Memory B cell (primary cell): ENCODE data around the gene CTDSP1.

Experiments
- ATAC-seq: fragments of 150-1000 bp; cut with Tn5 transposase; 2 replicates; pipeline ENCODE4 v1.10.0; 2021; ENCODE audit warnings: low read depth, mild to moderate bottlenecking, moderate library complexity
- DNase-seq, 2 donors: peaks; one replicate each; pipeline ENCODE4 v3.0.0; 2022; ENCODE audit warnings: low spot score in 2 of 2
- H3K27ac Mint-ChIP-seq: one replicate; pipeline ENCODE4 v1.8.0; 2022; ENCODE audit warnings: mild to moderate bottlenecking, moderate library complexity, mixed read lengths
- H3K27me3 Mint-ChIP-seq: one replicate; pipeline ENCODE4 v1.8.0; 2022; ENCODE audit warnings: mixed read lengths
- H3K36me3 Mint-ChIP-seq: one replicate; pipeline ENCODE4 v1.8.0; 2022; ENCODE audit warnings: mild to moderate bottlenecking, mixed read lengths
- H3K4me1 Mint-ChIP-seq: one replicate; pipeline ENCODE4 v1.8.0; 2022; ENCODE audit warnings: mixed read lengths
- H3K4me3 Mint-ChIP-seq: one replicate; pipeline ENCODE4 v1.8.0; 2022; ENCODE audit warnings: mild to moderate bottlenecking, moderate library complexity, mixed read lengths
- H3K9me3 Mint-ChIP-seq: one replicate; pipeline ENCODE4 v1.8.0; 2022; ENCODE audit warnings: mixed read lengths

CTDSP1 gene

GRCh38 chr2:218418717-218419458 is 19.2 kb downstream of the CTDSP1 start, which contains the start of gene VIL1:
TSS of gene VIL1 (plus strand) at chr2:218419123. CDS start at chr2:218423779, 4,656 bp downstream.
- Mint-ChIP-seq H3K9me3 (no peaks in the 10 kb centered on the region), H3K27me3 (peaks cover 3% of the 10 kb centered on the region), H3K36me3 (no peaks in the 10 kb centered on the region), H3K27ac (no peak within 1 kb of the TSS), H3K4me3 (no peak within 1 kb of the TSS), H3K4me1 (no peaks in the 10 kb centered on the region)
- no peak for DNase-seq
- ATAC-seq = no peak

DNA sequence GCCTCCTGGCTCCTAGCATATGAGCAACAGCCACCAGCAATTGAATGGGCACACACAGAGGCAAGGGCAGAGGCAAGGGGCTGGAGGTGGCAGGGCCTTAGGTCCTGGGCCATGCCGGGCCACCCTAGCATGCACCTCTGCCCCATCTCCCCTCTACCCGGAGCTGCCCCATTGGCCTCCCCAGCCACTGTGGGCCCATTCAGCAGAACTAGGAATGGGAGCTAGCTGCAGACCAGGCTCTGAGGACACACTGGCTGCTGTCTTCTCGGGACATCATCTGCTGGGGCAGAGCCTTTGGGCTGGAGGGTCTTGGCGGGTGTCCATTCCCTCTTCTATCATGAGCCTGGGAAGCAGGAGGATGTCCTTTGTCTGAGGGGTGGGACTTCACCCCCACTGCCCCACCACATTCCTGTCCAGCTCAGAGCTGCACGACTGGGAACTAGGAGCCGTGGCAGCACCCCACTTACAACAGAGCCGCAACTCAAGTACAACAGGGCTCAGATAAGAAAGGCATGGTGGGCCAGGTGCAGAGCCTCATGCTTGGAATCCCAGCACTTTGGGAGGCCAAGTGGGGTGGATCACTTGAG is 20.1 kb downstream of the CTDSP1 start:
- Mint-ChIP-seq H3K27ac (no peak overlapping the region), H3K9me3 (no peaks in the 10 kb centered on the region), H3K4me3 (no peak overlapping the region), H3K36me3 (no peaks in the 10 kb centered on the region), H3K27me3 (peaks cover 3% of the 10 kb centered on the region), H3K4me1 (no peaks in the 10 kb centered on the region)
- DNase-seq (no peak), ATAC-seq (no peak)

DNA sequence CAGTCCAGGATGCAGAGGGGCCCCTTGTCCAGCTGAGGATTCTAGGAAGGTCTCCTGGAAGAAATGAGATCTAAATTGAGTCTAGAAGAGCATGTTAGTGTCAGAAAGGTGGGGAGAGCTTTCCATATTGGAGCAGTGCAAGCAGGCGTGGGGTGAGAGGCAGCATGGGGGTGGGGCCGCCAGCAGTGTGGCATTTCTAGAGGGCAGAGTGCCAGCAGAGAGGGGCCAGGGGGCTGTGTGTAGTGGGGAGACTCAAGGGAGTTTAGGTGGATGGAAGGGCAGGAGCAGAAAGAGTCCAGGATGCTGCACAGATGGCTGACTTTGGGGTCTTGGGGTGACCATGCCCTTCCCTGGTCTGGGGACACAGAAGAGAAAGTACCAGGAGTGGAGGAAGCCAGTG is 21.4 kb downstream of the CTDSP1 start:
- Mint-ChIP-seq H3K4me1 (no peaks in the 10 kb centered on the region), H3K27ac (no peak overlapping the region), H3K4me3 (no peak overlapping the region), H3K9me3 (no peaks in the 10 kb centered on the region), H3K36me3 (no peaks in the 10 kb centered on the region), H3K27me3 (peaks cover 3% of the 10 kb centered on the region)
- ATAC-seq (no peak), DNase-seq (no peak)

GRCh38 chr2:218422403-218423086 is 22.9 kb downstream of the CTDSP1 start:
- H3K27ac Mint-ChIP-seq = no peak overlapping the region
- H3K4me1 Mint-ChIP-seq = no peaks in the 10 kb centered on the region
- ATAC-seq = no peak
- no peaks in the 10 kb centered on the region for H3K36me3 Mint-ChIP-seq
- no peak for DNase-seq
- no peaks in the 10 kb centered on the region for H3K9me3 Mint-ChIP-seq
- H3K4me3 Mint-ChIP-seq = no peak overlapping the region
- peaks cover 3% of the 10 kb centered on the region for H3K27me3 Mint-ChIP-seq

GRCh38 chr2:218423584-218423983 is 23.9 kb downstream of the CTDSP1 start:
- no peaks in the 10 kb centered on the region for H3K4me1 Mint-ChIP-seq
- no peak for ATAC-seq
- H3K27ac Mint-ChIP-seq = no peak overlapping the region
- H3K9me3 Mint-ChIP-seq = no peaks in the 10 kb centered on the region
- no peak for DNase-seq
- H3K27me3 Mint-ChIP-seq = peaks cover 3% of the 10 kb centered on the region
- H3K4me3 Mint-ChIP-seq = no peak overlapping the region
- no peaks in the 10 kb centered on the region for H3K36me3 Mint-ChIP-seq

DNA sequence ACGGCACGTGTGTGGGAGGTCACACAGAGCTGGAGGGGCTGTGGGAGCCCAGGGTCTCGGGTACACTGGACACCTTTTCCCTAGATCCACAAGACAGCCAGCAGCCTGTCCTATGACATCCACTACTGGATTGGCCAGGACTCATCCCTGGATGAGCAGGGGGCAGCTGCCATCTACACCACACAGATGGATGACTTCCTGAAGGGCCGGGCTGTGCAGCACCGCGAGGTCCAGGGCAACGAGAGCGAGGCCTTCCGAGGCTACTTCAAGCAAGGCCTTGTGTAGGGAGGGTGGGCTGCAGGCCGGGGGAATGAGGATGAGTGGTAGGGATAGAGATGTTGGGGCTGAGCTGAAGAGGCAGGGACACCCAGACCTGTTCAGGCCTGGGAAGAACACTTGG is 25.9 kb downstream of the CTDSP1 start:
- DNase-seq (no peak), ATAC-seq (no peak)
- Mint-ChIP-seq H3K27me3 (peaks cover 13% of the 10 kb centered on the region), H3K27ac (no peak overlapping the region), H3K36me3 (no peaks in the 10 kb centered on the region), H3K9me3 (no peaks in the 10 kb centered on the region), H3K4me3 (no peak overlapping the region), H3K4me1 (no peaks in the 10 kb centered on the region)

- peaks cover 13% of the 10 kb centered on the region for H3K27me3 Mint-ChIP-seq
- no peak for ATAC-seq
- H3K27ac Mint-ChIP-seq = no peak overlapping the region
- DNase-seq = no peak
- H3K36me3 Mint-ChIP-seq = no peaks in the 10 kb centered on the region
- no peaks in the 10 kb centered on the region for H3K9me3 Mint-ChIP-seq
- H3K4me3 Mint-ChIP-seq = no peak overlapping the region
- no peaks in the 10 kb centered on the region for H3K4me1 Mint-ChIP-seq
Measured at GRCh38 chr2:218427741-218428140, 28.1 kb downstream of the CTDSP1 start.

DNA sequence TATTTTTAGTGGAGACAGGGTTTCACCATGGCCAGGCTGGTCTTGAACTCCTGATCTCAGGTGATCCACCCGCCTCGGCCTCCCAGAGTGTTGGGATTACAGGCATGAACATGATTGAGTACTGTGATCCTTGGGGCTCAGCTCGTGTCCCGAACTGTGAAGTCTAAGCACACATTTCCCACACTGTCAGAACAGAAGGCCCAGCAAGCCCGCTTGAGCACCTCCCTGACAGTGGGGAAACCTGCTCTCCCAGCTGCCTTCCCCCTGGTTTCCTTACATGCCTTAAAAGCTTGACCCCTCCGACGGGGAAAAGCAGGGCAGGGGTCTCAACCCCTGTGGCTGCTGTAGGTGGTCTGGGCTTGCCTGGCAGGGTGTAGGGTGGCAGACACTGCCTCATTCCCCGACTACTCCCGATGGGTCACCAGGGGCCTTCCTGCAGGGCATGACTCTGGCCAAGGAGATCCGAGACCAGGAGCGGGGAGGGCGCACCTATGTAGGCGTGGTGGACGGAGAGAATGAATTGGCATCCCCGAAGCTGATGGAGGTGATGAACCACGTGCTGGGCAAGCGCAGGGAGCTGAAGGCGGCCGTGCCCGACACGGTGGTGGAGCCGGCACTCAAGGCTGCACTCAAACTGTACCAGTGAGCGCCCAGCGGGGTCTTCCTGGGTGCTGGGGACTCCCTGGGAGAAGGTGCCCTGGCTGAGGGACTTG is 29.3 kb downstream of the CTDSP1 start:
- ATAC-seq = no peak
- H3K27me3 Mint-ChIP-seq = peaks cover 13% of the 10 kb centered on the region
- H3K27ac Mint-ChIP-seq = no peak overlapping the region
- DNase-seq = no peak
- H3K36me3 Mint-ChIP-seq = no peaks in the 10 kb centered on the region
- no peaks in the 10 kb centered on the region for H3K4me1 Mint-ChIP-seq
- H3K4me3 Mint-ChIP-seq = no peak overlapping the region
- no peaks in the 10 kb centered on the region for H3K9me3 Mint-ChIP-seq

DNA sequence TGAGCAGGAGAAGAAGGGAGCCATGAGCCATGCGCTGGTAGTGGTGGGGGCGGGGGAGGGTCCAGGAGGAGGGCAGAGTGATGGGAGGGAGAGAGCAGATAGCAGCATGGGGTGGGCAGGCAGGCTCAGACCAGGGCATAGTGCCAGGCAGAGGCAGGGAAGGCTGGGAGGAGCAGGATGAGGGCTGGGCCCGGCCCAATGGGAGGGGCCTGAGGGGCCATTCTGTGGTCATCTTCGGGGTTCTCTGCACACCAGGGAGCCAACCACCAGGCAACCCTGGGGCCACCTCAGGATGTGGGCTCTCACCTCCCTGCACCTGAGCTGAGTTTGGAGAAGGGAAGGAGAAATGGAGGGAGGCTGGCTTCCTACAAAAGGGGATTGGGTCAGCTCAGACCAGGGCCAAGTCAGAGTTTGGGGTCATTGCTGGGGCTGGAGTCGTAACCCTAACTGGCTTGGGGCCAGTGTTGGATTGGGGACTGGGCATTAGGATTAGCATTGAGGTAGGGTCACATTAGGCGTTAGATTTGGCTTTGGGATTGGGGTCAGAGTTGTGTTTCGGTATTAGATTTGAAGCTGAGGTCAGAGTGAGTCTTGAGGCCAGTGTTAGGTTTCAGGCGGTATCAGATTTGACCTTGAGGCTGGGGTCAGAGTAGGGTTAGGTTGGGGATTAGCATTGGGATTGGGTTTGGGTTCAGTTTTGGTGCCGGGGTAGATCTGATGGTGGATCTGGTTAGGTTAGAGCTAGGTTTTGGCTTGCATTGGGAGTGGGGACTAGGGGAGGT is 30.4 kb downstream of the CTDSP1 start:
- ATAC-seq = no peak

DNA sequence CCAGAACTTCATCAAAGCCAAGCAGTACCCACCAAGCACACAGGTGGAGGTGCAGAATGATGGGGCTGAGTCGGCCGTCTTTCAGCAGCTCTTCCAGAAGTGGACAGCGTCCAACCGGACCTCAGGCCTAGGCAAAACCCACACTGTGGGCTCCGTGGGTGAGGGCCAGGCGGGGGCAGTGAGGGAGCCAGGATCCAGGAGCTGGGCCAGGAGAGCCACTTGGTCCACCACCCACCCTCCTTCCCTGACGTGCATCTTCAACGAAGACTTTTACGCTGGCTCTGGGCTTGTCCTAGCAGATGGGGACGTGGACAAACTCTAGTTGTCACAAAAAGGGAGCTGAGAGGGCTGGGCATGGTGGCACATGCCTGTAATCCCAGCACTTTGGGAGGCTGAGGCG is 31.1 kb downstream of the CTDSP1 start:
- ATAC-seq (no peak), DNase-seq (no peak)
- Mint-ChIP-seq H3K4me1 (no peaks in the 10 kb centered on the region), H3K4me3 (no peak overlapping the region), H3K27ac (no peak overlapping the region), H3K27me3 (peaks cover 13% of the 10 kb centered on the region), H3K9me3 (no peaks in the 10 kb centered on the region), H3K36me3 (no peaks in the 10 kb centered on the region)

More for the DNA sequence above, 30.4 kb downstream of the CTDSP1 start:
- H3K36me3 Mint-ChIP-seq = no peaks in the 10 kb centered on the region
- peaks cover 13% of the 10 kb centered on the region for H3K27me3 Mint-ChIP-seq
- H3K4me1 Mint-ChIP-seq = no peaks in the 10 kb centered on the region
- DNase-seq = no peak
- no peak overlapping the region for H3K27ac Mint-ChIP-seq
- H3K4me3 Mint-ChIP-seq = no peak overlapping the region
- no peaks in the 10 kb centered on the region for H3K9me3 Mint-ChIP-seq

DNA sequence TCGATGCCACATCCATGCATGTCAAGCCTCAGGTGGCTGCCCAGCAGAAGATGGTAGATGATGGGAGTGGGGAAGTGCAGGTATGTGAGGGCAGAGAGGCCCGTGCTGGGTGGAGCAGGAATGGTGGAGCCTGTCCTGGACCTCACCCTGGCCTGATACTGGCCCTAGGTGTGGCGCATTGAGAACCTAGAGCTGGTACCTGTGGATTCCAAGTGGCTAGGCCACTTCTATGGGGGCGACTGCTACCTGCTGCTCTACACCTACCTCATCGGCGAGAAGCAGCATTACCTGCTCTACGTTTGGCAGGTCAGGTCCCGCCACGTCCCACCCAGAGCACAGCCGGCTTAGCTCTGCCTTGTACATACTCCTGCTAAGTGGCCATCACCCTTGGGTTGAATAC is 32.2 kb downstream of the CTDSP1 start:
- Mint-ChIP-seq H3K4me3 (no peak overlapping the region), H3K27ac (no peak overlapping the region), H3K9me3 (no peaks in the 10 kb centered on the region), H3K36me3 (no peaks in the 10 kb centered on the region), H3K4me1 (no peaks in the 10 kb centered on the region), H3K27me3 (peaks cover 13% of the 10 kb centered on the region)
- ATAC-seq (no peak), DNase-seq (no peak)

GRCh38 chr2:218432676-218433365 is 33.2 kb downstream of the CTDSP1 start:
- H3K27ac Mint-ChIP-seq = no peak overlapping the region
- H3K36me3 Mint-ChIP-seq = no peaks in the 10 kb centered on the region
- no peak overlapping the region for H3K4me3 Mint-ChIP-seq
- H3K9me3 Mint-ChIP-seq = no peaks in the 10 kb centered on the region
- ATAC-seq (no peak), DNase-seq (no peak)
- no peaks in the 10 kb centered on the region for H3K4me1 Mint-ChIP-seq
- H3K27me3 Mint-ChIP-seq = peaks cover 13% of the 10 kb centered on the region

- no peaks in the 10 kb centered on the region for H3K36me3 Mint-ChIP-seq
- peaks cover 3% of the 10 kb centered on the region for H3K4me1 Mint-ChIP-seq
- ATAC-seq (no peak), DNase-seq (no peak)
- peaks cover 11% of the 10 kb centered on the region for H3K27me3 Mint-ChIP-seq
- no peaks in the 10 kb centered on the region for H3K9me3 Mint-ChIP-seq
- H3K4me3 Mint-ChIP-seq = no peak overlapping the region
- no peak overlapping the region for H3K27ac Mint-ChIP-seq
Measured at GRCh38 chr2:218434456-218434855, 34.8 kb downstream of the CTDSP1 start.
